DMS153 (cell line): ENCODE data around the gene PSMA6.
"Not testable (repeated sequence)": the region's sequence is repeated elsewhere in the genome, so short reads cannot be mapped to it uniquely, and the experiment has no call there.

Experiments used
- DNase-seq: peaks from one replicate; lab custom pipeline; 2025; lab: John Stamatoyannopoulos, UW

PSMA6 gene

GRCh38 chr14:35292051-35292769 is at the start of gene PSMA6:
Gene PSMA6 (plus strand): TSS chr14:35292382. CDS start chr14:35292477, 95 bp downstream.
- DNase-seq, result peak; percentile 99

- no peak for DNase-seq
Measured at GRCh38 chr14:35242599-35243311, 49.4 kb upstream of the PSMA6 start.

GRCh38 chr14:35243956-35244355 is 48.2 kb upstream of the PSMA6 start:
- no peak for DNase-seq

- DNase-seq, result no peak
Measured at GRCh38 chr14:35244542-35244941, 47.6 kb upstream of the PSMA6 start.

- DNase-seq, result no peak
Measured at GRCh38 chr14:35245051-35245450, 47.1 kb upstream of the PSMA6 start.

DNA sequence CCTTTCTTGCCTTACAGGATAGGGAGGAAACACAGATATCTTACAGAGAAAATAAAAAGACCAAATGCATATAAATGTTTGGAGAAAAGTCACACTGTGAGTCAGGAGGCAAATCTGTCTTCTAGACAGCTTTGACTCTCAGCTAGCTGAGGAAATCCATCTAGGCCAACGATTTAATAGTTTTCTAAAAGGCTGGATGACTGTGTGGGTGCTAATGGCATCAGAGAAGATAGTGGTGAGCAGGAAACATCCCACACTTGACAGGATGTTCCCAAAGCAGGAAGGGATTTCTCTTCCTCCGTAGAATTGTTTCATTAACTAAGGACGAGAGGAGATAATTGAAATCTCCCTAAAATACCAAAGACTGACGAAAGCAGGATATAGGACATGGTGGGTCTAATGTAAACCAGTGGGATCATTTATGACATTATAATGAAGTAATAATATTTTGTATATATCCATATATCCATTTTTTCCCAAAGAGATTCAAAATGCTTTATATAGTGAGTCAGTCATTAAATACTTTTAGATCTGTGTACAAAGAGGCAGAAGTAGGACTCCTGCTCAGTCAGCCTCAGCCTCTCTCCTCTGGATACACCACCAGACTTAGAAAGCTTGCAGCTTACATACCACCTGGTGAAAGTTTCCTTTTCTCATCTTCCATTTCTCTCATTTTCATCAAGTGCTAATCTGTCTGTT is 44.3 kb upstream of the PSMA6 start:
- DNase-seq, result no peak

- no peak for DNase-seq
Measured at GRCh38 chr14:35248476-35248788, 43.8 kb upstream of the PSMA6 start.

DNA sequence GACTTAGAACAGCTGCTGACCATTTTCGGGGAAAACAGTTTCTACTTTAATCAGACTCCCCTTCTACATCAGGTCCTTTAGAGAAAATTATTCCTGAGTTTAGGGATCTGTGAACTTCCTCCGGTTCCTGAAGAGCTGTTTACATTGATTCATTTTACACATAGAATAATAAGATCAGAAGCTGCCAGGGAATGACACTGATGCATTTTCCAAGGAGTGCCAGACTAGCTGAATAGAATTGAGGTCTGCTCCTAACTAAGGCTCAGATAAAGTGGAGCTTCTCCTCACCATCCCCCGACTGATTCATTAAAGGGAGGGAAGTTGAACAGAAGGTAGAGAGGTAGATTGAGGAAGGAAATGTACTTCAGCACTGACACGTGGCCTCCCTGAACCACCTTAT is 41.9 kb upstream of the PSMA6 start:
- DNase-seq, result no peak

- no peak for DNase-seq
Measured at GRCh38 chr14:35252451-35252868, 39.7 kb upstream of the PSMA6 start.

- DNase-seq, result not testable (repeated sequence)
Measured at GRCh38 chr14:35253056-35253455, 39.1 kb upstream of the PSMA6 start.

DNA sequence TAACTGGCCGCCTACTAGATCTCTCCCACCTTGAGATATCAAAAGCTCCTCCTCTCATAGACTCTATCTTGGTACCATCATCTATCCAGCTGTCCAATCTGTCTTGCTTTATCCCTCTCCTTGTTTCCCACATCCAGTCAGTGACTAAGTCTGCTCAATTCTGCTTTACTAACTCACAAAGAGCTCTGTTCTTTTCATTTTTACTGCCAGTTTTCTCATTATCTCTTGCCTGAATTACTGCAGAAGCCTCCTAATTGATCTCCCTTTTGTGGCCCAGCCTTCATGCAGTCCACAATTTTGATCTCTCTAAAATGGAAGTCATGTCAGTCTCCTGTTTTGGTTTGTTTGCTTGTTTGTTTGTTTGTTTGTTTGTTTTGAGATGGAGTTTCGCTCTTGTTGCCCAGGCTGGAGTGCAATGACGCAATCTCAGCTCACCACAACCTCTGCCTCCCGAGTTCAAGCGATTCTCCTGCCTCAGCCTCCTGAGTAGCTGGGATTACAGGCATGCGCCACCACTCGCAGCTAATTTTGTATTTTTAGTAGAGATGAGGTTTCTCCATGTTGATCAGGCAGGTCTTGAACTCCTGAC is 38.1 kb upstream of the PSMA6 start:
- DNase-seq, result not testable (repeated sequence)

- DNase-seq, result no peak
Measured at GRCh38 chr14:35254736-35255135, 37.4 kb upstream of the PSMA6 start.

GRCh38 chr14:35255711-35256110 is 36.5 kb upstream of the PSMA6 start:
- DNase-seq, result no peak

DNA sequence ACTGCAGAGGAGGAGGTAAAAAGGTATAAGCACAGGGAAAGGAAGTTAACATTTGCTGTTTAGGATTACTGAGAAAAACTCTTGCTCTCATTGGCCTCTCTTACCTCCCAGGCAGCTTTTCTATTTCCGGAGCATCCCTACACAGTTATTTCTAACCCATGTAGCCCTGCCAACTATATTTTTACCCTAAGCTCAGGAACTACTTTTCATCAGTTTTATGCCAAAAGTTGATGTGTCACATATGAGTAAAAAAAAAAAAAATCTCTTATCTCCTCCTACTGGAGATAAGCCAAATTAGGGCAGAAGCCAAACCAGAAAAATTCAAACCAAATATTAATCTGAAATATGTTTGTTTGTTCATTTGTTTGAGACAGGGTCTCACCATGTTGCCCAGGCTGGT is 34.4 kb upstream of the PSMA6 start:
- no peak for DNase-seq

DNA sequence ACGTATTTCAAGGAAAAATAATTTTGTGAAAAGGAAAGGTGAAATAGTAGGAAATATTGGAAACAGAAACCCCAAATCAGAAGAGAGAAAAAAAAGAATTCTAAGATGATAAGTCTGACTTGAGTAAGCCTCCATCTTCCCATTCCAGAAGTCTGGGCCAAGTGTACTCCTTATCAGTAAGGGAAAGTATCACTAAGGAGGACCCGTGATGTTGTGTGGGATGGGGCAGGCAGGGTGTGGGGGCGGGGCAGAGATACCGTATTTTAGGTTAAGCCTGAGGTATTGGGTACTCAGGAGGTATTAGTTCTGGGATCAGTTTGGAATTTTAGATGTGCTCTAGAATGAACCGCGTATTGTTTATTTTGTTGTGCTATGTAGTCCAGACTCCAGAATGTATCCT is 33.8 kb upstream of the PSMA6 start:
- DNase-seq, result no peak

GRCh38 chr14:35261774-35262173 is 30.4 kb upstream of the PSMA6 start:
- DNase-seq, result no peak

- no peak for DNase-seq
Measured at GRCh38 chr14:35262436-35262835, 29.7 kb upstream of the PSMA6 start.

DNA sequence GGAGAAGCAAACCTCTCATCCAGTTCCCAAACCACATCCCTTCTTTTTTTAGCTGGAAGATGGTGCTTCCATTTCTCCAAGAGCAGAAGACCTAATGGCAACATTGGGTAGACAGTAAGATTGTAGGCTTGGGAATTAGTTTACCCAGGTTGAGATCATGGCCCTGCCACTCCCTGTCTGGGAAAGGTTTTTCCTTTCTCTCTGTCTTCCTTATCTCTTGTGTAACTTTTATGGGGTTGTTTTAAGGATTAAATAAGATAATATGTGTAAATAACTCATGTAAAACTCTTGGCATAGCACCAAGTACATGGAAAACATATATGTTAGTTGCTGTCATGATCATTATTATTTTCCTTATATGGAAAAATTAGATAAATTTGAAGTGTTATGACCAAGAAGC is 23.2 kb upstream of the PSMA6 start:
- DNase-seq, result no peak

GRCh38 chr14:35274805-35275204 is 17.4 kb upstream of the PSMA6 start:
- DNase-seq, result no peak

GRCh38 chr14:35277179-35277578 is 15.0 kb upstream of the PSMA6 start:
- DNase-seq, result peak; percentile 86

DNA sequence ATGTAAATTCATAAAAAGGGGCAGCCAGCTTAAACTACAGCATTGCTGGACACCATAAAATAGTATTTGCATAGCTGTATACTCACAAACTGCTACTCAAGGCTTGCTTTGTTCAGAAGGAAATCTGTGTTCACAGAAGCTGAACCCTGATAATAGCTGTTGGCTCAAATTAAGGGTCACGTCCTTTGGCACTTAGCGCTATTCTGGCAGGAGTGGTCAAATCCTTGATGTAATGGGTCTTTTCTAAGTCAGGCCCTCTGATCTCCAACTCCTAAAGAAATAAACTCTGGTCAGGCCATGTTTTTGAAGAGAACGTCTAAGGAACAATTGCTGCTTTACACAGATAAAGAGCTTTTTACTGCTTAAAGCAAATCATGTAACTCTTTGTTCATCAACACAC is 12.8 kb upstream of the PSMA6 start:
- no peak for DNase-seq

DNA sequence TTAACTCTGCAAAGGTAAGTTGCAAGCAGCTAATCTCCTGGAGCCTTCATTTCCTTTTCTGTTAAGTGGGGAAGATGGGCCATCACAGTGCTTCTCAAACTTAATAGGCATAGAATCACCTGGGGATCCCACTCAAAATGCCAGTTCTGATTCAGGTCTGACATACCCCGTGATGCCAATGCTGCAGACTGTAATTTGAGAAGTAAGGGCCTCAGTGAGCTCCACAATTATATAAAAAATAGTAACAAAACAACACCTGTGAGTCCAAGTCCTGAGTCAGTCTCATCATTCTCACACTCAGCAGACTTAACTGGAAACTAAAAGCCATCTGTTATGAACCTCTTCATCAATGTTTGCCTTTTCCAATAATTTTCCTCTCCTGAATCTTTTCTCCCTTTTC is 10.8 kb upstream of the PSMA6 start:
- DNase-seq, result no peak

GRCh38 chr14:35284506-35284905 is 7.7 kb upstream of the PSMA6 start:
- no peak for DNase-seq
